ENCODE measurements around the gene A2ML1. TPM values are rescaled to one million over a fixed set of nuclear protein-coding genes. Genes with fewer than 3 reads are reported as not detected.
"Not testable (repeated sequence)": the region's sequence is repeated elsewhere in the genome, so short reads cannot be mapped to it uniquely, and the experiment has no call there.

A2ML1 gene
- total RNA-seq, 1 donor from 2014 or later, result not detected

GRCh38 chr12:8781381-8782127 lies 40.9 kb upstream of the A2ML1 start:
- no peak for DNase-seq
- H3K4me3 Mint-ChIP-seq (ENCODE audit: unreplicated experiment), result no peak overlapping the region
- TF ChIP-seq, protein P1, sequence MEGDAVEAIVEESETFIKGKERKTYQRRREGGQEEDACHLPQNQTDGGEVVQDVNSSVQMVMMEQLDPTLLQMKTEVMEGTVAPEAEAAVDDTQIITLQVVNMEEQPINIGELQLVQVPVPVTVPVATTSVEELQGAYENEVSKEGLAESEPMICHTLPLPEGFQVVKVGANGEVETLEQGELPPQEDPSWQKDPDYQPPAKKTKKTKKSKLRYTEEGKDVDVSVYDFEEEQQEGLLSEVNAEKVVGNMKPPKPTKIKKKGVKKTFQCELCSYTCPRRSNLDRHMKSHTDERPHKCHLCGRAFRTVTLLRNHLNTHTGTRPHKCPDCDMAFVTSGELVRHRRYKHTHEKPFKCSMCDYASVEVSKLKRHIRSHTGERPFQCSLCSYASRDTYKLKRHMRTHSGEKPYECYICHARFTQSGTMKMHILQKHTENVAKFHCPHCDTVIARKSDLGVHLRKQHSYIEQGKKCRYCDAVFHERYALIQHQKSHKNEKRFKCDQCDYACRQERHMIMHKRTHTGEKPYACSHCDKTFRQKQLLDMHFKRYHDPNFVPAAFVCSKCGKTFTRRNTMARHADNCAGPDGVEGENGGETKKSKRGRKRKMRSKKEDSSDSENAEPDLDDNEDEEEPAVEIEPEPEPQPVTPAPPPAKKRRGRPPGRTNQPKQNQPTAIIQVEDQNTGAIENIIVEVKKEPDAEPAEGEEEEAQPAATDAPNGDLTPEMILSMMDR (IDR thresholded peaks at IDR 0.05; ENCODE audit: partially characterized antibody, unreplicated experiment), result no peak
- peaks cover 2% of the 10 kb centered on the region for H3K9me3 Mint-ChIP-seq (ENCODE audit: unreplicated experiment)
- no peaks in the 10 kb centered on the region for H3K27me3 Mint-ChIP-seq (ENCODE audit: unreplicated experiment)
- H3K4me1 Mint-ChIP-seq (ENCODE audit: low read depth, unreplicated experiment), result no peaks in the 10 kb centered on the region
- peaks cover 5% of the 10 kb centered on the region for H3K36me3 Mint-ChIP-seq (ENCODE audit: unreplicated experiment)
- no peak overlapping the region for H3K27ac Mint-ChIP-seq (ENCODE audit: unreplicated experiment)

DNA sequence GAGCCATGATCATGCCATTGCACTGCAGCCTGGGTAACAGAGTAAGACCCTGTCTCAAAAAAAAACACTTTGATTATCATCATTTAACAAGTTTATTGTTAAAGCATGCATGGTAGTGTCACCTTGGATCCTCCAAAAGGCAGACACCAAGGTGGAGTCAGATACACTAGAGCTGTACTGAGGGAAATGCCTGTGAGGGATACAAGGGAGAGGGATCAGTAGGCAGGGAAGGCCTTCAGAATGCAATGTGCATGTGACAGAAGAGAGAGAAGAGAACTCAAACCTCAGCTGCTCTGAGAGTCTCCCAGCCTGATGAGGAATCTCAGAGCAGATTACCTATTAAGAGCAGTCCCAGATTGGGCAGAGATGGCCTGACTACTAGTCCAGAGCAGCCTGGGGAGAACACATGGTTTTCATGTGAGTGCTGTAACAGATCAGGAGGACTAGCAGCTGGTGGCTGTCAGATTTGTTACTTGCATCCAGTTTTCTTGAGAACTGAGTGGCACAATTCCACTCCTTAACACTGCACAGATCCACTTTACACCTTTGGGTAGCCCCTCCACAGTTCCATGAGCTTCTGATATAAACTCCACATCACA lies 38.0 kb upstream of the A2ML1 start:
- peaks cover 2% of the 10 kb centered on the region for H3K27me3 Mint-ChIP-seq (ENCODE audit: unreplicated experiment)
- TF ChIP-seq, protein P1 (IDR thresholded peaks at IDR 0.05; ENCODE audit: partially characterized antibody, unreplicated experiment), result no peak
- peaks cover 2% of the 10 kb centered on the region for H3K9me3 Mint-ChIP-seq (ENCODE audit: unreplicated experiment)
- DNase-seq, result no peak
- peak overlapping the region; percentile 2 for H3K27ac Mint-ChIP-seq (ENCODE audit: unreplicated experiment)
- H3K4me1 Mint-ChIP-seq (ENCODE audit: low read depth, unreplicated experiment), result peaks cover 3% of the 10 kb centered on the region
- H3K4me3 Mint-ChIP-seq (ENCODE audit: unreplicated experiment), result no peak overlapping the region
- H3K36me3 Mint-ChIP-seq (ENCODE audit: unreplicated experiment), result peaks cover 5% of the 10 kb centered on the region

DNA sequence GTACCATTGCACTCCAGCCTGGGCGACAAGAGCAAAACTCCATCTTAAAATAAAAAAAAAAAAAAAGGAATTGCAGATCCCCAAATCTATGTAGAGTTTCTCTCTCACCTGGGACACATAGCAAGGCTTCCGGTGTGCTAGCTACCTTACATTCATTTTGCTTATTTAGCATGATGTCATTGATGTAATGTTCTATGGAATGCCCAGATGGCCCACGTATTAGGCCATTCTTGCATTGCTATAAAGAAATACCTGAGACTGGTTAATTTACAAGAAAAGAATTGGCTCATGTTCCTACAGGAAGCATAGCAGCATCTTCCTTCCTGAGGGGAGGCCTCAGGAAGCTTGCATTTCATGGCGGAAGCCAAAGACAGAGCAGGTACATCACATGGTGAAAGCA lies 36.9 kb upstream of the A2ML1 start:
- Mint-ChIP-seq H3K9me3 (ENCODE audit: unreplicated experiment) (peaks cover 2% of the 10 kb centered on the region), H3K4me3 (ENCODE audit: unreplicated experiment) (no peak overlapping the region), H3K36me3 (ENCODE audit: unreplicated experiment) (peaks cover 5% of the 10 kb centered on the region), H3K4me1 (ENCODE audit: low read depth, unreplicated experiment) (peaks cover 3% of the 10 kb centered on the region), H3K27ac (ENCODE audit: unreplicated experiment) (no peak overlapping the region), H3K27me3 (ENCODE audit: unreplicated experiment) (peaks cover 2% of the 10 kb centered on the region)
- no peak for DNase-seq
- TF ChIP-seq, protein P1 (IDR thresholded peaks at IDR 0.05; ENCODE audit: partially characterized antibody, unreplicated experiment), result no peak

GRCh38 chr12:8787206-8787605 lies 35.2 kb upstream of the A2ML1 start:
- not testable (repeated sequence) for H3K36me3 Mint-ChIP-seq (ENCODE audit: unreplicated experiment); H3K27me3 Mint-ChIP-seq (ENCODE audit: unreplicated experiment); DNase-seq; H3K27ac Mint-ChIP-seq (ENCODE audit: unreplicated experiment); H3K4me1 Mint-ChIP-seq (ENCODE audit: low read depth, unreplicated experiment); H3K4me3 Mint-ChIP-seq (ENCODE audit: unreplicated experiment); H3K9me3 Mint-ChIP-seq (ENCODE audit: unreplicated experiment)

DNA sequence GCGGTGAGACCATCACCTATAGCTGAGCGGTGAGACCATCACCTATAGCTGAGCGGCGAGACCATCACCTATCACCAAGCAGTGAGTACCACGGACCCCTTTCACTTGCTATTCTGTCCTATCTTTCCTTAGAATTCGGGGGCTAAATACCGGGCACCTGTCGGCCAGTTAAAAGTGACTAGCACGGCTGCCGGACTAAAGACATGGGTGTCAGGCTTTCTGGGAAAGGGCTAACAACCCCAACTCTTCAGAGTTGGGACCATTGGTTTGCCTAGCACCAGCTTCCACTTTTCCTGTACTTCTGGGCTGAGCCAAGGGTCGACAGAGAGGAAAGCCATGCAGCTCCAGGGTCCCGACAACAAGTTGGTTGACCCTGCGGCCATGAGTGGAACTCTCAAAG lies 33.7 kb upstream of the A2ML1 start:
- H3K9me3 Mint-ChIP-seq (ENCODE audit: unreplicated experiment); H3K27me3 Mint-ChIP-seq (ENCODE audit: unreplicated experiment); H3K4me1 Mint-ChIP-seq (ENCODE audit: low read depth, unreplicated experiment); DNase-seq; H3K27ac Mint-ChIP-seq (ENCODE audit: unreplicated experiment); H3K36me3 Mint-ChIP-seq (ENCODE audit: unreplicated experiment): not testable (repeated sequence)
- H3K4me3 Mint-ChIP-seq (ENCODE audit: unreplicated experiment), result peak overlapping the region; percentile 78

- not testable (repeated sequence) for H3K27me3 Mint-ChIP-seq (ENCODE audit: unreplicated experiment); H3K27ac Mint-ChIP-seq (ENCODE audit: unreplicated experiment); DNase-seq; H3K9me3 Mint-ChIP-seq (ENCODE audit: unreplicated experiment); H3K36me3 Mint-ChIP-seq (ENCODE audit: unreplicated experiment); H3K4me1 Mint-ChIP-seq (ENCODE audit: low read depth, unreplicated experiment)
- peak overlapping the region; percentile 78 for H3K4me3 Mint-ChIP-seq (ENCODE audit: unreplicated experiment)
Observed at GRCh38 chr12:8789341-8790013, 32.9 kb upstream of the A2ML1 start.

GRCh38 chr12:8793226-8793625 lies 29.2 kb upstream of the A2ML1 start:
- H3K9me3 Mint-ChIP-seq (ENCODE audit: unreplicated experiment); H3K4me3 Mint-ChIP-seq (ENCODE audit: unreplicated experiment); H3K27ac Mint-ChIP-seq (ENCODE audit: unreplicated experiment); H3K27me3 Mint-ChIP-seq (ENCODE audit: unreplicated experiment); H3K4me1 Mint-ChIP-seq (ENCODE audit: low read depth, unreplicated experiment); DNase-seq; H3K36me3 Mint-ChIP-seq (ENCODE audit: unreplicated experiment): not testable (repeated sequence)

DNA sequence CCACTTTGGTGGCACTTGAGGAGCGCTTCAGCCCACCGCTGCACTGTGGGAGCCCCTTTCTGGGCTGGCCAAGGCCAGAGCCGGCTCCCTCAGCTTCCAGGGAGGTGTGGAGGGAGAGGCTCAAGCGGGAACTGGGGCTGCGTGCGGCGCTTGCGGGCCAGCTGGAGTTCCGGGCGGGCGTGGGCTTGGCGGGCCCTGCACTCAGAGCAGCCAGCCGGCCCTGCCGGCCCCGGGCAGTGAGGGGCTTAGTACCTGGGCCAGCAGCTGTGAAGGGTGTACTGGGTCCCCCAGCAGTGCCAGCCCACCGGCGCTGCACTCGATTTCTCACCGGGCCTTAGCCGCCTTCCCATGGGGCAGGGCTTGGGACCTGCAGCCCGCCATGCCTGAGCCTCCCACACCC lies 27.8 kb upstream of the A2ML1 start:
- not testable (repeated sequence) for H3K27me3 Mint-ChIP-seq (ENCODE audit: unreplicated experiment); H3K36me3 Mint-ChIP-seq (ENCODE audit: unreplicated experiment); H3K9me3 Mint-ChIP-seq (ENCODE audit: unreplicated experiment); DNase-seq; H3K27ac Mint-ChIP-seq (ENCODE audit: unreplicated experiment); H3K4me3 Mint-ChIP-seq (ENCODE audit: unreplicated experiment); H3K4me1 Mint-ChIP-seq (ENCODE audit: low read depth, unreplicated experiment)
